Jurkat, Clone E6-1 (cell line): ENCODE measurements around the gene FLT3.

Experiments
- DNase-seq: peaks from one replicate; pipeline ENCODE4 v3.0.0-alpha.2; 2011; ENCODE audit warnings: low read depth, low spot score
- H3K4me3 ChIP-seq: 2 replicates; pipeline ENCODE4 v1.5.1; 2011; ENCODE audit warnings: mild to moderate bottlenecking, low read length, control low read depth, moderate library complexity

Gene FLT3

GRCh38 chr13:27979001-27979643 lies 121.3 kb downstream of the FLT3 start:
- no peak for DNase-seq
- no peak overlapping the region for H3K4me3 ChIP-seq

GRCh38 chr13:27978301-27978968 lies 121.9 kb downstream of the FLT3 start:
- no peak for DNase-seq
- H3K4me3 ChIP-seq = no peak overlapping the region

GRCh38 chr13:27977476-27978300 lies 122.7 kb downstream of the FLT3 start:
- DNase-seq = no peak
- no peak overlapping the region for H3K4me3 ChIP-seq

- no peak overlapping the region for H3K4me3 ChIP-seq
- no peak for DNase-seq
Observed at GRCh38 chr13:27976362-27977091, 123.8 kb downstream of the FLT3 start.

- DNase-seq = no peak
- H3K4me3 ChIP-seq = no peak overlapping the region
Observed at GRCh38 chr13:27975564-27976361, 124.6 kb downstream of the FLT3 start.

GRCh38 chr13:27973961-27974662 lies 126.3 kb downstream of the FLT3 start:
- no peak for DNase-seq
- H3K4me3 ChIP-seq = no peak overlapping the region

GRCh38 chr13:27973291-27973690 lies 127.1 kb downstream of the FLT3 start:
- H3K4me3 ChIP-seq = no peak overlapping the region
- DNase-seq = no peak

- H3K4me3 ChIP-seq = no peak overlapping the region
- DNase-seq = no peak
Observed at GRCh38 chr13:27972478-27972820, 127.9 kb downstream of the FLT3 start.

GRCh38 chr13:27971776-27972477 lies 128.4 kb downstream of the FLT3 start:
- no peak overlapping the region for H3K4me3 ChIP-seq
- DNase-seq = no peak

GRCh38 chr13:27971236-27971645 lies 129.1 kb downstream of the FLT3 start:
- no peak for DNase-seq
- H3K4me3 ChIP-seq = no peak overlapping the region

GRCh38 chr13:27970382-27971235 lies 129.8 kb downstream of the FLT3 start:
- no peak for DNase-seq
- H3K4me3 ChIP-seq = no peak overlapping the region

GRCh38 chr13:27969866-27970229 lies 130.5 kb downstream of the FLT3 start:
- no peak for DNase-seq
- H3K4me3 ChIP-seq = no peak overlapping the region

- DNase-seq = no peak
- no peak within 1 kb of the TSS for H3K4me3 ChIP-seq
Observed at GRCh38 chr13:27969082-27969865, 131.1 kb downstream of the FLT3 start, which contains the start of gene CDX2. Gene CDX2 (minus strand): TSS chr13:27969315. CDS start chr13:27969006, 309 bp downstream.

GRCh38 chr13:27968316-27969081 lies 131.9 kb downstream of the FLT3 start:
- no peak for DNase-seq

GRCh38 chr13:27967736-27968315 lies 132.6 kb downstream of the FLT3 start:
- H3K4me3 ChIP-seq = no peak overlapping the region
- DNase-seq = no peak

More at GRCh38 chr13:27968316-27969081, 131.9 kb downstream of the FLT3 start:
- H3K4me3 ChIP-seq = no peak overlapping the region
